Osteocyte (in vitro differentiated cells): Measurements from ENCODE around the gene THBD. TPM values are rescaled to one million over a fixed set of nuclear protein-coding genes. Genes with fewer than 3 reads are reported as not detected.
"Not testable (repeated sequence)": the region's sequence is repeated elsewhere in the genome, so short reads cannot be mapped to it uniquely, and the experiment has no call there.

ENCODE experiments used
- DNase-seq: peaks from one replicate; pipeline ENCODE4 v3.0.0; 2021; ENCODE audit warnings: mixed read lengths; ENCODE audit not compliant: unreplicated experiment; ENCODE audit errors: extremely low spot score
- H3K27ac Mint-ChIP-seq: one replicate; pipeline ENCODE4 v1.8.0; 2021; ENCODE audit warnings: mild to moderate bottlenecking, mixed read lengths; ENCODE audit not compliant: unreplicated experiment
- H3K27me3 Mint-ChIP-seq: one replicate; pipeline ENCODE4 v1.8.0; 2021; ENCODE audit warnings: mixed read lengths; ENCODE audit not compliant: unreplicated experiment
- H3K36me3 Mint-ChIP-seq: one replicate; pipeline ENCODE4 v1.8.0; 2021; ENCODE audit warnings: mixed read lengths; ENCODE audit not compliant: unreplicated experiment
- H3K4me1 Mint-ChIP-seq: one replicate; pipeline ENCODE4 v1.8.0; 2021; ENCODE audit warnings: mixed read lengths; ENCODE audit not compliant: unreplicated experiment
- H3K4me3 Mint-ChIP-seq: one replicate; pipeline ENCODE4 v1.8.0; 2021; ENCODE audit warnings: mild to moderate bottlenecking, moderate library complexity, mixed read lengths; ENCODE audit not compliant: unreplicated experiment
- H3K9me3 Mint-ChIP-seq: one replicate; pipeline ENCODE4 v1.8.0; 2021; ENCODE audit warnings: mixed read lengths; ENCODE audit not compliant: unreplicated experiment
- total RNA-seq: library from RNA; stranded (reverse); gene quantifications from 2 replicates; pipeline ENCODE4 v1.2.1, GENCODE V29; 2021
- TF ChIP-seq, protein P1 (sequence below): fragments of 200-600 bp; sonication (generic); IDR thresholded peaks from 2 replicates; pipeline ENCODE4 v1.5.0; 2021; ENCODE audit warnings: antibody characterized with exemption, mild to moderate bottlenecking, moderate library complexity

The THBD gene
- total RNA-seq, 1 donor from 2014 or later = 66.3 TPM

DNA sequence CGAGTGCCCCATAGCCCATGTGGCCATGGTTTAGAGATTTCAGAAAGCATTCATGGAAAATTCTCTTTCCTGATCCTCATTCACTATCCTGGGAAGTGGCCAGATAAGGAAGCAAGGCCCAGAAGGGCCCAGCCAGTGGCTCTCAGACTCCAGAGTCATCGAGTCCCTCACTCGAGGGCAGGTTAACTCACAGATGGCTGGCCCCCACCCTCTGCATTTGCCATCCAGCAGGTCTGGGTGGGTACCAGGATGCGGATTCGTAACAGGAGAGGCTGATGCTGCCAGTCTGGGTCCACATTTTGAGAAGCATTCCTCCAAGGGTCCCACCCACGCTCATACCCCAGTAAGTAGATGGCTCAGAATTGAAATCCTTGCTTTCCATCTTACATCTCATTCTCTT, 18.1 kb downstream of the THBD start:
- no peaks in the 10 kb centered on the region for H3K27me3 Mint-ChIP-seq
- no peaks in the 10 kb centered on the region for H3K9me3 Mint-ChIP-seq
- TF ChIP-seq, protein P1, sequence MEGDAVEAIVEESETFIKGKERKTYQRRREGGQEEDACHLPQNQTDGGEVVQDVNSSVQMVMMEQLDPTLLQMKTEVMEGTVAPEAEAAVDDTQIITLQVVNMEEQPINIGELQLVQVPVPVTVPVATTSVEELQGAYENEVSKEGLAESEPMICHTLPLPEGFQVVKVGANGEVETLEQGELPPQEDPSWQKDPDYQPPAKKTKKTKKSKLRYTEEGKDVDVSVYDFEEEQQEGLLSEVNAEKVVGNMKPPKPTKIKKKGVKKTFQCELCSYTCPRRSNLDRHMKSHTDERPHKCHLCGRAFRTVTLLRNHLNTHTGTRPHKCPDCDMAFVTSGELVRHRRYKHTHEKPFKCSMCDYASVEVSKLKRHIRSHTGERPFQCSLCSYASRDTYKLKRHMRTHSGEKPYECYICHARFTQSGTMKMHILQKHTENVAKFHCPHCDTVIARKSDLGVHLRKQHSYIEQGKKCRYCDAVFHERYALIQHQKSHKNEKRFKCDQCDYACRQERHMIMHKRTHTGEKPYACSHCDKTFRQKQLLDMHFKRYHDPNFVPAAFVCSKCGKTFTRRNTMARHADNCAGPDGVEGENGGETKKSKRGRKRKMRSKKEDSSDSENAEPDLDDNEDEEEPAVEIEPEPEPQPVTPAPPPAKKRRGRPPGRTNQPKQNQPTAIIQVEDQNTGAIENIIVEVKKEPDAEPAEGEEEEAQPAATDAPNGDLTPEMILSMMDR = no peak
- H3K4me3 Mint-ChIP-seq = no peak overlapping the region
- no peak overlapping the region for H3K27ac Mint-ChIP-seq
- DNase-seq = no peak
- H3K4me1 Mint-ChIP-seq = peaks cover 5% of the 10 kb centered on the region
- H3K36me3 Mint-ChIP-seq = no peaks in the 10 kb centered on the region

DNA sequence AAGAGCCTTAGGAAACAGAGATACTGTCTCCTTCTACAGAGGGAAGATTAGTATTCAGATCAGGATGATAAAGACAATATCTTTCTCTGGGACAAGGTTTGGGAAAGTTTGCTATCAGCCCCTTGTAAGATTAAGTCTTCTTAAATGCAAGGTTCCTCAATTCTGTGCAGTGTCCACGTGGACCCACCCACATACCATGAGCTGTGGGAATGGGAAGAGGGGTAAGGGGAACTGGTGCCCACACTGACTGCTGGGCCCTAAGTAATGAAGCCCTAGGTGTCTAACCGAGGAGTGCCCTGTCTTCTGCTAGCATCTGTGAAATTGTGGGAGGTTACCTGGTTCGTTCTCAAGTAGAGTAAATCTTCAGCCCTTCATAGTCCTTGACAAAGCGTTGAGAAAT, 20.1 kb downstream of the THBD start:
- H3K27ac Mint-ChIP-seq = no peak overlapping the region
- TF ChIP-seq, protein P1 = no peak
- H3K9me3 Mint-ChIP-seq = no peaks in the 10 kb centered on the region
- no peaks in the 10 kb centered on the region for H3K27me3 Mint-ChIP-seq
- H3K4me1 Mint-ChIP-seq = peaks cover 5% of the 10 kb centered on the region
- no peak for DNase-seq
- no peak overlapping the region for H3K4me3 Mint-ChIP-seq
- no peaks in the 10 kb centered on the region for H3K36me3 Mint-ChIP-seq

DNA sequence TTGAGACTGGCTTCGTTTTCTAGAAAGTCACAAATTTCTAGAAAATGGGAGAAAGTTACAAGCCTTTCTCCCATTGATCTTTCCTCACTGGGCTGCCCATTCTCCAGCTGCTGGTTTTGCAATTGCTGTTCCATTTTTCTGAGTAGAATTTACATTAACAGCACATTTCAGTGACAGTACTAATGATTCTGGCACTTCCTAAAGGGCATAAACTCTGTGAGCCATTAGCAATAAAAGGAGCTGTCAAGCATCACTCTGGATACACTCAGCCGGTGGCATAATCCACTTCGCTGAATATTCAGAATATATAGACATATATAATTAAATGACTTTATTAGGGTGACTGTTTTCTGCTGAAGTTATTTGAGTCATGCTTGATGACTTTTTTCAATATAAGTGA, 21.1 kb downstream of the THBD start:
- H3K4me1 Mint-ChIP-seq = peaks cover 5% of the 10 kb centered on the region
- no peaks in the 10 kb centered on the region for H3K27me3 Mint-ChIP-seq
- no peaks in the 10 kb centered on the region for H3K36me3 Mint-ChIP-seq
- no peaks in the 10 kb centered on the region for H3K9me3 Mint-ChIP-seq
- H3K27ac Mint-ChIP-seq = no peak overlapping the region
- TF ChIP-seq, protein P1 = no peak
- no peak overlapping the region for H3K4me3 Mint-ChIP-seq
- DNase-seq = no peak

DNA sequence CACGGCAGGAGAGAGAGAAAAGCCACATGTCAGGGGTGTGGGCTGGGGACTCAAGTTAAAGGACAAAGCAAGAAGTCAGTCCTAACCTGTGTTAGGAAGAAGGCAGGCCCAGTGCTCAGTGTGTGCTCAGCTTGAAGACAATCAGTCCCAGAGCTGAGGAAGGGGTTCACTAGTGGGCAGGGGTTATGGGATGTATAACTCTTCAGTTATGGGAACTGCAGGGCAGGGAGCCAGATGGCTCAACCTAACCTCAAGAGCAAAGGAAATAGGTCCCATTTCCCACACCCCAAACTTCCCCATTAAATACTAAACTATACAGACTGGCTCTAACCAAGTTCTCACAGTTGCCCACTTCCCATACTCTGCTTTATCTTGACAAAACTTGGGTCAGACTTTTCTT, 21.8 kb downstream of the THBD start:
- Mint-ChIP-seq H3K4me3 (no peak overlapping the region), H3K4me1 (peaks cover 1% of the 10 kb centered on the region), H3K36me3 (no peaks in the 10 kb centered on the region), H3K27ac (no peak overlapping the region), H3K27me3 (no peaks in the 10 kb centered on the region), H3K9me3 (no peaks in the 10 kb centered on the region)
- TF ChIP-seq, protein P1 = no peak
- DNase-seq = no peak

DNA sequence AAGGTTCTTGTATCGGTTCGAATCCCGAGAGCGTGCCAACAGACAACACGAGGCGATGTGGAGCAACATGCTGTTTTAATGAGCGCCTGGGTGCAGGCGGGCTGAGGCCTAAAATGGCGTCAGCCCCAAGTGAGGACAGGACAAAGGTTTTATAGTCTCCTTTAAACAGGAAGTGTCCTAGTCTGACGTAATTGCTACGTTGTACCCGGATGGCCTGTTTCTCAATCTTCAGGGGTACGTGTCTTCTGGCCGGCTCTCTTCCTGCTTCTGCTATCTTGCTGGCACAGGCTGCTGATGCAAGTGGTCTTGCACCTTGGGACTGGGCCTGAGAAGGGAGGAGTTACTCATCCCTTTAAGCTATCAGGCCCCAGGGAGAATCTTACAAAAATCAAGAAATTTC, 24.0 kb downstream of the THBD start:
- not testable (repeated sequence) for H3K27ac Mint-ChIP-seq, H3K4me1 Mint-ChIP-seq, H3K9me3 Mint-ChIP-seq, H3K27me3 Mint-ChIP-seq, H3K36me3 Mint-ChIP-seq, DNase-seq, H3K4me3 Mint-ChIP-seq

DNA sequence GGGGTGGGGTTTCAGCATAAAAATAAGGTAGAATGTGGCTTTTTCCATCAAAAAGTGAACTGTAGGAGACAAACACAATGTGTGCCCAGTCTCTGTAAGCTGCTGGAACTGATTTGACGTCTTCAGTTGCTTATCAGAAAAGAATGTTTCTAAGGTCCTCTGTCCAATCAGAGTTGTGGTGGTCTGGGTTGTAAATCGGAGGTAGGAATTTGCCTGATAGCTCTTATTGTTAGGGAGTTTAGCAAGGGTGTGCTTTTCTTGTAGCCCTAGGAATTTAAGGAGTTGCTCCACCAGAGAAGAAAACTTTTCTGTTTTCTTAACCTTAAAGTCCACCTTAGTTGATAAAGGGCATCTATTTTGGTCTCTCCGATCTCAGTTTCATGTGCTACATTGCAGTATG, 24.8 kb downstream of the THBD start:
- Mint-ChIP-seq H3K27ac (no peak overlapping the region), H3K4me1 (no peaks in the 10 kb centered on the region), H3K9me3 (no peaks in the 10 kb centered on the region), H3K4me3 (no peak overlapping the region), H3K27me3 (no peaks in the 10 kb centered on the region), H3K36me3 (no peaks in the 10 kb centered on the region)
- TF ChIP-seq, protein P1 = no peak
- DNase-seq = no peak
